ENCODE measurements around the gene COMMD7.

- TF ChIP-seq CTCF (IDR thresholded peaks at IDR 0.05) (no peak), POLR2A (IDR thresholded peaks at IDR 0.05) (no peak)
These were observed 62.6 kb downstream of the COMMD7 start for GRCh38 chr20:32680544-32681174.

Measured in uterus (tissue), 2 donors.